RPMI8226 (cell line): ENCODE data around the gene PDLIM5.
"Not testable (repeated sequence)": the region's sequence is repeated elsewhere in the genome, so short reads cannot be mapped to it uniquely, and the experiment has no call there.

Experiments used
- DNase-seq: peaks from one replicate; pipeline ENCODE4 v3.0.0-alpha.2; 2015

Gene PDLIM5

GRCh38 chr4:94466923-94467322 lies 15.2 kb downstream of the PDLIM5 start:
- no peak for DNase-seq

- DNase-seq: no peak
Observed at GRCh38 chr4:94468093-94468769, 16.5 kb downstream of the PDLIM5 start.

GRCh38 chr4:94469221-94469784 lies 17.6 kb downstream of the PDLIM5 start:
- DNase-seq: no peak

GRCh38 chr4:94470132-94470531 lies 18.4 kb downstream of the PDLIM5 start:
- DNase-seq: no peak

GRCh38 chr4:94470782-94471181 lies 19.0 kb downstream of the PDLIM5 start:
- DNase-seq: not testable (repeated sequence)

GRCh38 chr4:94472056-94472826 lies 20.5 kb downstream of the PDLIM5 start:
- DNase-seq: no peak

- no peak for DNase-seq
Observed at GRCh38 chr4:94475050-94475449, 23.3 kb downstream of the PDLIM5 start.

GRCh38 chr4:94475794-94476193 lies 24.1 kb downstream of the PDLIM5 start:
- no peak for DNase-seq

GRCh38 chr4:94477227-94477626 lies 25.5 kb downstream of the PDLIM5 start:
- no peak for DNase-seq

- DNase-seq: not testable (repeated sequence)
Observed at GRCh38 chr4:94478805-94479204, 27.1 kb downstream of the PDLIM5 start.

GRCh38 chr4:94479358-94480141 lies 27.8 kb downstream of the PDLIM5 start:
- DNase-seq: no peak

- DNase-seq: no peak
Observed at GRCh38 chr4:94480362-94480951, 28.7 kb downstream of the PDLIM5 start.

- DNase-seq: no peak
Observed at GRCh38 chr4:94483895-94484294, 32.2 kb downstream of the PDLIM5 start.

- no peak for DNase-seq
Observed at GRCh38 chr4:94484818-94485217, 33.1 kb downstream of the PDLIM5 start.

- DNase-seq: peak; percentile 15
Observed at GRCh38 chr4:94486372-94486801, 34.6 kb downstream of the PDLIM5 start.

GRCh38 chr4:94488670-94489069 lies 36.9 kb downstream of the PDLIM5 start:
- no peak for DNase-seq

- DNase-seq: no peak
Observed at GRCh38 chr4:94489098-94489497, 37.4 kb downstream of the PDLIM5 start.

- no peak for DNase-seq
Observed at GRCh38 chr4:94490437-94490836, 38.7 kb downstream of the PDLIM5 start.

GRCh38 chr4:94491322-94491721 lies 39.6 kb downstream of the PDLIM5 start:
- no peak for DNase-seq

- no peak for DNase-seq
Observed at GRCh38 chr4:94495408-94495807, 43.7 kb downstream of the PDLIM5 start.

- DNase-seq: no peak
Observed at GRCh38 chr4:94497690-94498089, 45.9 kb downstream of the PDLIM5 start.

GRCh38 chr4:94498502-94498901 lies 46.8 kb downstream of the PDLIM5 start:
- DNase-seq: no peak

GRCh38 chr4:94500685-94501084 lies 48.9 kb downstream of the PDLIM5 start:
- no peak for DNase-seq
